ENCODE results near the gene COL8A2.

Gene COL8A2

DNA sequence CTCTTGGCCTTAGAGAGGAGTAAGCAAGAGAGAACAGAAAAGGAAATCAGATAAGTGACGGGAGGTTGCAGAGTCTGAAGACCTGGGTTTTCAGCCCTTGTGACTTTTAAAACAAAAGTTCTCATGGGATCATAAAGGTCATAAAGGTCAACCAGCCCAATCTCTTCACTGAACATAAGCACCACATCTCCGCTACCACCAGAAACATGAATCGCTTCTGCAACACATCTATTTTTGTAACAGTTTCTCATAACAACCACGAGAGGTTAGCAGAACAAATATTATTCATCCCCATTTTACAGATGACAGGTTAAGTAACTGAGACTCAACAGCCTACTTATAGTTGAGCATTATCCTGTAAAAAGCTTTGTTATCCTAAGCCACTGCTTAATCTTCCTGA, 18.4 kb upstream of the COL8A2 start (continued):
- TF ChIP-seq HOXD13 (CRISPR knock-in tag; IDR thresholded peaks at IDR 0.05; ENCODE audit: borderline replicate concordance) (no peak), ZNF311 (tag by site-specific recombination; IDR thresholded peaks at IDR 0.05; ENCODE audit: borderline replicate concordance) (no peak), ZNF138 (tag by site-specific recombination; IDR thresholded peaks at IDR 0.05; ENCODE audit: borderline replicate concordance) (no peak)

DNA sequence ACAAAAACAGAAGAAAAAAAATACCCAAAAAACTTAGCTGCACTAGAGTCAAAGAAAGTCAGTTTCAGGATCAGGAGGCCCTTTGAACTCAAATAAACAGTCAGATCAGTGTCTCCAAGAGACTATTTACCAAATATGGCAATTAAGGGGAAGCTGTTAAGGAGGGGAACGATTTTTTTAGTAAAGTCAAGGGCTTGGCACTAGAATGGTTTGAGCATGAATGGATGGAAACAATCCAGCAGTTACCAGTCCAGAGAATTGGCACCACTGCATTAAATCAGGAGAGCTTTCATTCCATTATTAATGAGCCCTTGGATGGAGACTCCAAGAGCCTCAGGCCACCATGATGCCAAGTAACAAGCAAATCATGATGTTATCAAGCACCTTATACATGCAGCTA, 17.1 kb upstream of the COL8A2 start:
- Histone ChIP-seq H3K4me3 (ENCODE audit: low read depth, low read length) (no peak overlapping the region), H3K4me1 (ENCODE audit: control insufficient read depth, insufficient read depth, low read length) (no peaks in the 10 kb centered on the region), H3K36me3 (ENCODE audit: control insufficient read depth in 2 of 2, insufficient read depth in 1 of 2, low read length in 2 of 2) (peaks cover 0 to 53% of the 10 kb centered on the region in 2 experiments; a peak in 2 of 3 replicates), H3K9me3 (ENCODE audit: control insufficient read depth, insufficient read depth, low read depth, low read length) (no peaks in the 10 kb centered on the region), H3K27ac (ENCODE audit: extremely low read depth, low read depth, low read length) (no peak overlapping the region)
- no peak for TF ChIP-seq ZNF16 (tag by site-specific recombination; IDR thresholded peaks at IDR 0.05; ENCODE audit: low read depth)
- no peak for TF ChIP-seq WT1 (tag by site-specific recombination; IDR thresholded peaks at IDR 0.05)
- TF ChIP-seq ZNF433 (tag by site-specific recombination; IDR thresholded peaks at IDR 0.05; ENCODE audit: low read depth) = no peak
- TF ChIP-seq ZNF660 (tag by site-specific recombination; IDR thresholded peaks at IDR 0.05) = peak; percentile 64; the same call in 1 of the 2 replicates
- TF ChIP-seq ZNF266 (tag by site-specific recombination; IDR thresholded peaks at IDR 0.05; ENCODE audit: low read depth) = no peak
- no peak for TF ChIP-seq ZNF292 (tag by site-specific recombination; IDR thresholded peaks at IDR 0.05; ENCODE audit: borderline replicate concordance, low read depth)
- POLR2A ChIA-PET = no interaction called here
- CTCF ChIA-PET = interaction anchor here (0.8 to 1.1 kb wide), 3 partner anchors 8 to 47 kb away, joined by 3 to 5 read pairs (median 3); no protein-coding TSS in a partner anchor

DNA sequence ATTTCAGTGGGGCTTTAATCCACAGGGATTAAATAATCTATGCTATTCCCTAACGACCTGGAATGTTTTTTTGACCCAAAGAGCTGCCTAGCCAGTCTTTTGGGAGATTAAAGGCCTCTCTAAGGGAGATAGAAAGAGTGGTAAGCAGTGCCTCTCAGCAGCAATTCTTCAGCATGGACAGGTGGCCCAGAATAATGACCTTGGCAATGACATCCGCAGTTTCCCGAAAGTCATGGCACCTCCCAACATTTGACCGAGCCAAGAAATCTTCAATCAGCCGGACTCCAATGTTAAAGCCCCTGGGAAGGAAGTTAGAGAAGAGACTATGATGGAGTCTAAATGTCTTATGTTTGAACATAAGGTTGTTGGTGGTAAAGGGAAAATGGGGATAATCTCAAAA, 14.5 kb upstream of the COL8A2 start:
- Histone ChIP-seq H3K9me3 (ENCODE audit: control insufficient read depth, insufficient read depth, low read depth, low read length) (no peaks in the 10 kb centered on the region), H3K4me3 (ENCODE audit: low read depth, low read length) (no peak overlapping the region), H3K36me3 (ENCODE audit: control insufficient read depth in 2 of 2, insufficient read depth in 1 of 2, low read length in 2 of 2) (peaks cover 0 to 57% of the 10 kb centered on the region in 2 experiments; a peak in 2 of 3 replicates), H3K27ac (ENCODE audit: extremely low read depth, low read depth, low read length) (no peak overlapping the region), H3K4me1 (ENCODE audit: control insufficient read depth, insufficient read depth, low read length) (no peaks in the 10 kb centered on the region)
- TF ChIP-seq ZNF670 (tag by site-specific recombination; IDR thresholded peaks at IDR 0.05; ENCODE audit: low read depth) = no peak
- TF ChIP-seq ZBTB21 (tag by site-specific recombination; IDR thresholded peaks at IDR 0.05) = no peak
- no peak for TF ChIP-seq ZNF701 (tag by site-specific recombination; IDR thresholded peaks at IDR 0.05)
- TF ChIP-seq ATF2 (tag by site-specific recombination; IDR thresholded peaks at IDR 0.05; ENCODE audit: low read depth) = no peak
- no peak for TF ChIP-seq ZNF624 (tag by site-specific recombination; IDR thresholded peaks at IDR 0.05)
- TF ChIP-seq ZNF558 (tag by site-specific recombination; IDR thresholded peaks at IDR 0.05) = no peak
- no peak for TF ChIP-seq ZNF10 (tag by site-specific recombination; IDR thresholded peaks at IDR 0.05)
- no peak for TF ChIP-seq KLF7 (tag by site-specific recombination; IDR thresholded peaks at IDR 0.05; ENCODE audit: borderline replicate concordance)
- TF ChIP-seq ZNF16 (tag by site-specific recombination; IDR thresholded peaks at IDR 0.05; ENCODE audit: low read depth) = no peak
- TF ChIP-seq EGR2 (tag by site-specific recombination; IDR thresholded peaks at IDR 0.05; ENCODE audit: low read depth) = no peak
- TF ChIP-seq ZNF423 (tag by site-specific recombination; IDR thresholded peaks at IDR 0.05) = no peak
- TF ChIP-seq PRDM1 (tag by site-specific recombination; IDR thresholded peaks at IDR 0.05) = no peak
- no peak for TF ChIP-seq PRDM6 (tag by site-specific recombination; IDR thresholded peaks at IDR 0.05)
- no peak for TF ChIP-seq INSM2 (tag by site-specific recombination; IDR thresholded peaks at IDR 0.05)
- ChIA-PET POLR2A (interaction anchor here (1.1 kb wide), 1 partner anchor 9 kb away, joined by 3 read pairs; no protein-coding TSS in a partner anchor), CTCF (interaction anchor here (1.6 kb wide), 1 partner anchor 39 kb away, joined by 7 read pairs; no protein-coding TSS in a partner anchor)
